Right lobe of liver (tissue), 6 donors: ENCODE results near the gene LGALS9. TPM values are rescaled to one million over a fixed set of nuclear protein-coding genes. Genes with fewer than 3 reads are reported as not detected.
"Not testable (repeated sequence)": the region's sequence is repeated elsewhere in the genome, so short reads cannot be mapped to it uniquely, and the experiment has no call there.

Experiments used
- ATAC-seq, 4 donors: fragments of 200-7000 bp; cut with Tn5 transposase; one replicate each; pipeline ENCODE4 v1.9.1; 2020; ENCODE audit warnings: mild to moderate bottlenecking in 4 of 4, moderate library complexity in 4 of 4
- DNase-seq, 3 donors: peaks; one replicate each; pipeline ENCODE4 v3.0.0-alpha.2; 2020
- H3K27ac ChIP-seq, 3 donors: fragments of 200-600 bp; one replicate each; pipeline ENCODE4 v1.8.0; 2022
- H3K27me3 ChIP-seq, 2 donors: fragments of 200-600 bp; one replicate each; pipeline ENCODE4 v1.8.0; 2022
- H3K36me3 ChIP-seq, 4 donors: fragments of 200-600 bp; sonication (generic) in 1 of 4; one replicate each; pipeline versions ENCODE4 v1.5.1 to v1.8.0; 2017 to 2022; ENCODE audit warnings: control low read depth in 1 of 4
- H3K4me1 ChIP-seq, 4 donors: fragments of 200-600 bp; sonication (generic) in 1 of 4; one replicate each; pipeline versions ENCODE4 v1.5.1 to v1.8.0; 2017 to 2022; ENCODE audit warnings: control low read depth in 1 of 4
- H3K4me3 ChIP-seq, 3 donors: fragments of 200-600 bp; one replicate each; pipeline ENCODE4 v1.8.0; 2022
- H3K9me3 ChIP-seq, 4 donors: fragments of 200-600 bp; sonication (generic) in 1 of 4; one replicate each; pipeline versions ENCODE4 v1.5.1 to v1.8.0; 2017 to 2022; ENCODE audit warnings: control low read depth in 1 of 4
- CTCF ChIP-seq, 4 donors: fragments of 200-600 bp in 3 of 4; fragments of 450-650 bp in 1 of 4; IDR thresholded peaks; one replicate each; pipeline versions ENCODE4 v1.5.1 to v1.8.0; 2016 to 2022; ENCODE audit warnings: antibody characterized with exemption in 4 of 4, mild to moderate bottlenecking in 2 of 4
- POLR2A ChIP-seq: fragments of 450-650 bp; IDR thresholded peaks from one replicate; pipeline ENCODE4 v1.6.1; 2017; ENCODE audit warnings: antibody characterized with exemption, mild to moderate bottlenecking
- WGBS: methylation state at CpG from one replicate; pipeline ENCODE4 v1.1.6; 2018; ENCODE audit warnings: low coverage, low lambda C conversion rate; ENCODE audit not compliant: insufficient coverage; ENCODE audit errors: missing lambda C conversion rate; 5-methylcytosine and 5-hydroxymethylcytosine counted together
- intact Hi-C, 2 donors: fragments of 100-400 bp; cut with DNase I; formaldehyde crosslinking; loops; one replicate each; pipeline versions ENCODE4 v1.11.2 to v1.14.1; 2022
- total RNA-seq, 6 experiments: library from RNA; depleted of rRNA in 2 of 6; stranded (reverse); fragments of >200 nt in 2 of 6; fragmentation: NEBNext Ultra II Directional in 3 of 6; extraction: Animal tissue kit (Norgen Biotek cat#: 25700) in 3 of 6; gene quantifications; one replicate each; pipeline versions ENCODE4 v1.1.0 to v1.2.4, GENCODE V29; 2016 to 2023
- donor health status: DM: no; HTN: yes; CAD: no.
- donor health status: DM: no; HTN: no; CAD: no.
- donor health status: DM: no; HTN: no; CAD: no.
- donor health status: DM: no; HTN: yes; CAD: no.
- donor health status: DM: no; HTN: yes; CAD: no.

Gene LGALS9
- total RNA-seq, 6 experiments from 2014 or later, result 9.1 to 37.9 (median 12.4) TPM

GRCh38 chr17:27660436-27660835, 29.4 kb downstream of the LGALS9 start:
- Histone ChIP-seq H3K4me3 (no peak overlapping the region), H3K36me3 (no peaks in the 10 kb centered on the region), H3K4me1 (no peaks in the 10 kb centered on the region), H3K27ac (no peak overlapping the region), H3K27me3 (no peaks in the 10 kb centered on the region), H3K9me3 (no peaks in the 10 kb centered on the region)
- ATAC-seq (no peak), DNase-seq (peak in 1 of 3 donors; percentile 32)
- WGBS, result no CpG with 5 or more reads among the region's 3 CpGs
- intact Hi-C loops, result loop anchor here (10.0 kb wide), 2 partner anchors 94 to 214 kb away; no protein-coding TSS in a partner anchor
- TF ChIP-seq POLR2A (no peak), CTCF (IDR thresholded peaks at IDR 0.05) (no peak)

- no peak for ATAC-seq
- no peak overlapping the region for H3K27ac ChIP-seq
- no peak for TF ChIP-seq POLR2A
- no peaks in the 10 kb centered on the region for H3K4me1 ChIP-seq
- peak in 1 of 3 donors; percentile 18 for DNase-seq
- no peaks in the 10 kb centered on the region for H3K36me3 ChIP-seq
- no peak overlapping the region for H3K4me3 ChIP-seq
- no peaks in the 10 kb centered on the region for H3K27me3 ChIP-seq
- no CpG with 5 or more reads among the region's 8 CpGs for WGBS
- intact Hi-C loops, result loop anchor here (10.0 kb wide), 2 partner anchors 91 to 211 kb away; no protein-coding TSS in a partner anchor
- H3K9me3 ChIP-seq, result no peaks in the 10 kb centered on the region
Measured at GRCh38 chr17:27663936-27664605, 33.1 kb downstream of the LGALS9 start.

- DNase-seq (no peak), ATAC-seq (no peak)
- Histone ChIP-seq H3K27me3 (no peaks in the 10 kb centered on the region), H3K4me1 (no peaks in the 10 kb centered on the region), H3K9me3 (no peaks in the 10 kb centered on the region), H3K36me3 (no peaks in the 10 kb centered on the region), H3K27ac (no peak overlapping the region), H3K4me3 (no peak overlapping the region)
- WGBS, result 83% methylated on average over 1 of the region's 2 CpGs
- TF ChIP-seq POLR2A, result no peak
- intact Hi-C loops, result loop anchor here (10.0 kb wide), 2 partner anchors 90 to 210 kb away; no protein-coding TSS in a partner anchor
Measured at GRCh38 chr17:27664606-27664965, 33.6 kb downstream of the LGALS9 start.

GRCh38 chr17:27665549-27665948, 34.6 kb downstream of the LGALS9 start:
- Histone ChIP-seq H3K4me3 (no peak overlapping the region), H3K36me3 (no peaks in the 10 kb centered on the region), H3K27ac (no peak overlapping the region), H3K4me1 (no peaks in the 10 kb centered on the region), H3K9me3 (no peaks in the 10 kb centered on the region), H3K27me3 (no peaks in the 10 kb centered on the region)
- WGBS, result 33% methylated on average over 1 of the region's 4 CpGs
- TF ChIP-seq CTCF (IDR thresholded peaks at IDR 0.05), result no peak
- no peak for TF ChIP-seq POLR2A
- ATAC-seq (no peak), DNase-seq (peak in 1 of 3 donors; percentile 27)
- intact Hi-C loops, result loop anchor here (10.0 kb wide), 2 partner anchors 89 to 209 kb away; no protein-coding TSS in a partner anchor

- not testable (repeated sequence) for H3K27ac ChIP-seq, H3K9me3 ChIP-seq, H3K4me3 ChIP-seq, H3K36me3 ChIP-seq, H3K4me1 ChIP-seq, H3K27me3 ChIP-seq, ATAC-seq
- intact Hi-C loops, result loop anchor here (10.0 kb wide), 2 partner anchors 89 to 209 kb away; no protein-coding TSS in a partner anchor
- peak in 1 of 3 donors; percentile 20 for DNase-seq
- no CpG with 5 or more reads among the region's 6 CpGs for WGBS
Measured at GRCh38 chr17:27666270-27666669, 35.3 kb downstream of the LGALS9 start.

- DNase-seq (peak in 1 of 3 donors; percentile 39), ATAC-seq (no peak)
- TF ChIP-seq POLR2A (no peak), CTCF (IDR thresholded peaks at IDR 0.05) (no peak)
- no CpG with 5 or more reads among the region's 11 CpGs for WGBS
- Histone ChIP-seq H3K9me3 (no peaks in the 10 kb centered on the region), H3K4me3 (no peak overlapping the region), H3K4me1 (no peaks in the 10 kb centered on the region), H3K27ac (no peak overlapping the region), H3K27me3 (no peaks in the 10 kb centered on the region), H3K36me3 (no peaks in the 10 kb centered on the region)
- intact Hi-C loops, result loop anchor here (10.0 kb wide), 2 partner anchors 88 to 208 kb away; no protein-coding TSS in a partner anchor
Measured at GRCh38 chr17:27666831-27667560, 36.0 kb downstream of the LGALS9 start.
